Ovary (tissue), 10 donors: ENCODE data around the gene CEP170. TPM values are rescaled to one million over a fixed set of nuclear protein-coding genes. Genes with fewer than 3 reads are reported as not detected.

ENCODE experiments used
- DNase-seq, 5 donors: peaks; one replicate each; pipeline ENCODE4 v3.0.0-alpha.2; 2019 to 2020
- H3K27ac ChIP-seq, 2 donors: fragments of 200-600 bp; one replicate each; pipeline versions ENCODE4 v1.5.1 to v1.8.0; 2019 to 2022
- H3K27me3 ChIP-seq: fragments of 200-600 bp; one replicate; pipeline ENCODE4 v1.8.0; 2022
- H3K36me3 ChIP-seq: fragments of 200-600 bp; sonication (generic); one replicate; pipeline ENCODE4 v1.5.1; 2019
- H3K4me1 ChIP-seq: one replicate; pipeline ENCODE4 v1.8.1; 2013; ENCODE audit warnings: mild to moderate bottlenecking, moderate library complexity; ENCODE audit not compliant: insufficient read depth
- H3K4me3 ChIP-seq: fragments of 200-600 bp; sonication (generic); one replicate; pipeline ENCODE4 v1.5.1; 2017
- H3K9me3 ChIP-seq, 2 donors: fragments of 200-600 bp in 1 of 2; sonication (generic) in 1 of 2; one replicate each; pipeline versions ENCODE4 v1.5.1 to v1.8.1; 2013 to 2019; ENCODE audit warnings: mild to moderate bottlenecking in 1 of 2, moderate library complexity in 1 of 2
- CTCF ChIP-seq, 3 donors: fragments of 450-650 bp in 2 of 3; fragments of 200-600 bp in 1 of 3; IDR thresholded peaks; one replicate each; pipeline versions ENCODE4 v1.5.1 to v1.8.0; 2016 to 2022; ENCODE audit warnings: antibody characterized with exemption in 3 of 3, mild to moderate bottlenecking in 1 of 3
- EP300 ChIP-seq: sonication (generic); formaldehyde crosslinking; IDR thresholded peaks from one replicate; pipeline ENCODE4 v1.6.1; 2017; ENCODE audit warnings: antibody characterized with exemption
- POLR2A ChIP-seq: fragments of 450-650 bp; IDR thresholded peaks from one replicate; pipeline ENCODE4 v1.6.1; 2017; ENCODE audit warnings: antibody characterized with exemption, mild to moderate bottlenecking, moderate library complexity
- WGBS, 3 donors: extraction: QIAGEN DNeasy Blood & Tissue Kit in 1 of 3; methylation state at CpG; one replicate each; pipeline versions ENCODE4 v1.1.5 to v1.1.7; 2013 to 2017; 5-methylcytosine and 5-hydroxymethylcytosine counted together
- intact Hi-C, 4 donors: fragments of 100-400 bp; cut with DNase I; formaldehyde crosslinking; loops; one replicate each; pipeline versions ENCODE4 v1.11.0 to v1.15.1; 2022 to 2023
- long read RNA-seq, 3 donors: library from polyadenylated mRNA in 2 of 3; unstranded in 2 of 3; transcript quantifications; one replicate each; pipeline ENCODE4 v2.0.0 and lab custom pipeline, GENCODE V29; 2021 to 2026
- polyA plus RNA-seq, 2 donors: library from polyadenylated mRNA; stranded (reverse); fragments of 200-250 nt in 1 of 2; fragments of 350-450 nt in 1 of 2; fragmentation: Illumina TruSeq in 1 of 2; extraction: RNeasy Lipid Tissue Mini Kit (QIAGEN cat#74804) in 1 of 2; gene quantifications; one replicate each; pipeline ENCODE4 v1.2.3, GENCODE V29; 2013 to 2014
- total RNA-seq, 7 donors: library from RNA; depleted of rRNA in 2 of 7; stranded (reverse); fragments of >200 nt in 2 of 7; fragmentation: NEBNext Ultra II Directional in 3 of 7; extraction: Animal tissue kit (Norgen Biotek cat#: 25700) in 3 of 7; gene quantifications; one replicate each; pipeline versions ENCODE4 v1.1.0 to v1.2.4, GENCODE V29; 2016 to 2023
- donor health status: DM: no; HTN: no; CAD: no; lungs with moderate emphysema.
- donor health status: DM: no; HTN: no; CAD: no.
- donor health status: Bipolar disorder and iron deficiency.
- donor health status: DM: yes; HTN: yes; CAD: no.
- donor health status: DM: no; HTN: no; CAD: no.
- donor health status: DM: yes; HTN: yes; CAD: no.

Gene CEP170
- total RNA-seq (10 to 100 TPM; 30.7 to 66.4 (median 54.2) TPM), polyA plus RNA-seq (10 to 100 TPM; 16.4 to 25.6 TPM)
- long read RNA-seq, donor 1, partial matches to known transcripts: 90 of 116 reads
- long read RNA-seq, donor 1, other reads (novel, unspliced or antisense): 26 of 116 reads
- long read RNA-seq, donor 2, partial matches to known transcripts: 5 of 5 reads
- long read RNA-seq, donor 2, other reads (novel, unspliced or antisense): 0 of 5 reads
- long read RNA-seq, donor 3, full-length matches to known transcripts: 1 of 13 reads
- long read RNA-seq, donor 3, partial matches to known transcripts: 2 of 13 reads
- long read RNA-seq, donor 3, other reads (novel, unspliced or antisense): 10 of 13 reads

- WGBS, 3 donors: 0 to 1% (median 0%) methylated on average over 56 to 74 of the region's 74 CpGs
- Histone ChIP-seq H3K36me3 (no peaks in the 10 kb centered on the region), H3K27ac (peak within 1 kb of the TSS; percentile 82 to 96), H3K4me1 (peaks cover 2% of the 10 kb centered on the region), H3K4me3 (peak within 1 kb of the TSS; percentile 66), H3K9me3 (no peaks in the 10 kb centered on the region), H3K27me3 (no peaks in the 10 kb centered on the region)
- intact Hi-C loops: no loop called here
- peak; percentile 96 to 97 (median 97) for DNase-seq
- TF ChIP-seq EP300: no peak
- TF ChIP-seq CTCF (IDR thresholded peaks at IDR 0.05): peak in 1 of 3 donors; percentile 11
- TF ChIP-seq POLR2A: peak; percentile 72
These were observed at the start of gene CEP170 for GRCh38 chr1:243254927-243255790. CEP170 (minus strand) TSS chr1:243255281; CDS start chr1:243225280, 30,001 bp downstream.

- no peak for DNase-seq
- intact Hi-C loops: no loop called here
- Histone ChIP-seq H3K27ac (no peak overlapping the region), H3K4me1 (no peaks in the 10 kb centered on the region), H3K36me3 (no peaks in the 10 kb centered on the region), H3K4me3 (no peak overlapping the region), H3K27me3 (no peaks in the 10 kb centered on the region), H3K9me3 (no peaks in the 10 kb centered on the region)
- 97 to 99% (median 98%) methylated on average over 2 of the region's 2 CpGs for WGBS, 3 donors
- no peak for TF ChIP-seq POLR2A
- no peak for TF ChIP-seq EP300
- TF ChIP-seq CTCF (IDR thresholded peaks at IDR 0.05): no peak
These were observed 46.0 kb upstream of the CEP170 start for GRCh38 chr1:243301059-243301458.

GRCh38 chr1:243299069-243299468 lies 44.0 kb upstream of the CEP170 start:
- no peaks in the 10 kb centered on the region for H3K27me3 ChIP-seq
- no peak for TF ChIP-seq CTCF (IDR thresholded peaks at IDR 0.05)
- no peak for TF ChIP-seq POLR2A
- TF ChIP-seq EP300: no peak
- no peak overlapping the region for H3K27ac ChIP-seq
- DNase-seq: no peak
- intact Hi-C loops: no loop called here
- H3K4me3 ChIP-seq: no peak overlapping the region
- H3K36me3 ChIP-seq: no peaks in the 10 kb centered on the region
- H3K4me1 ChIP-seq: no peaks in the 10 kb centered on the region
- H3K9me3 ChIP-seq: no peaks in the 10 kb centered on the region
- WGBS, 3 donors: 93 to 94% (median 94%) methylated on average over 1 of the region's 1 CpG

- Histone ChIP-seq H3K9me3 (no peaks in the 10 kb centered on the region), H3K4me3 (no peak overlapping the region), H3K36me3 (no peaks in the 10 kb centered on the region), H3K27ac (no peak overlapping the region), H3K4me1 (peaks cover 1% of the 10 kb centered on the region), H3K27me3 (no peaks in the 10 kb centered on the region)
- intact Hi-C loops: no loop called here
- WGBS, 3 donors: 84 to 90% (median 86%) methylated on average over 3 of the region's 3 CpGs
- no peak for DNase-seq
- TF ChIP-seq EP300: no peak
- no peak for TF ChIP-seq CTCF (IDR thresholded peaks at IDR 0.05)
- TF ChIP-seq POLR2A: no peak
These were observed 39.6 kb upstream of the CEP170 start for GRCh38 chr1:243294723-243295121.
